NCI-H748 treated with DMSO at 0.1 percent for 48 hours (cell line): ENCODE data around the gene MSANTD2.
A peak's percentile ranks its signal among the peaks of the same experiment; 100 is the strongest.
"Not testable (repeated sequence)": the region's sequence is repeated elsewhere in the genome, so short reads cannot be mapped to it uniquely, and the experiment has no call there.

Experiments used
- DNase-seq: peaks from one replicate; lab custom pipeline; 2025; lab: John Stamatoyannopoulos, UW

MSANTD2 gene

DNA sequence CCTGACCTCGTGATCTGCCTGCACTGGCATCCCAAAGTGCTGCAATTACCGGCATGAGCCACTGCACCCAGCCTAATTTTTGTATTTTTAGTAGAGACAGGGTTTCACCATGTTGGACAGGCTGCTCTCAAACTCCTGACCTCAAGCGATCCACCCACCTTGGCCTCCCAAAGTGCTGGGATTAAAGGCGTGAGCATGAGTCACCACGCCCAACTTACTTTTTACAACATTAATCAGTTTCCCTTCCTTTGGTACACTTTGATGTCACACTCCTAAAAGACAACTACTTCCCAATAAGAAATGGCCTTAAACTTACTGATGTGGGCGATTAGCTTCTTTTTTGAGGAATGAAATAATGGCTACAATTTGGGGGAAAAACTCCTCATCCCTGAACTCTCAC is 29.2 kb downstream of the MSANTD2 start:
- not testable (repeated sequence) for DNase-seq

DNA sequence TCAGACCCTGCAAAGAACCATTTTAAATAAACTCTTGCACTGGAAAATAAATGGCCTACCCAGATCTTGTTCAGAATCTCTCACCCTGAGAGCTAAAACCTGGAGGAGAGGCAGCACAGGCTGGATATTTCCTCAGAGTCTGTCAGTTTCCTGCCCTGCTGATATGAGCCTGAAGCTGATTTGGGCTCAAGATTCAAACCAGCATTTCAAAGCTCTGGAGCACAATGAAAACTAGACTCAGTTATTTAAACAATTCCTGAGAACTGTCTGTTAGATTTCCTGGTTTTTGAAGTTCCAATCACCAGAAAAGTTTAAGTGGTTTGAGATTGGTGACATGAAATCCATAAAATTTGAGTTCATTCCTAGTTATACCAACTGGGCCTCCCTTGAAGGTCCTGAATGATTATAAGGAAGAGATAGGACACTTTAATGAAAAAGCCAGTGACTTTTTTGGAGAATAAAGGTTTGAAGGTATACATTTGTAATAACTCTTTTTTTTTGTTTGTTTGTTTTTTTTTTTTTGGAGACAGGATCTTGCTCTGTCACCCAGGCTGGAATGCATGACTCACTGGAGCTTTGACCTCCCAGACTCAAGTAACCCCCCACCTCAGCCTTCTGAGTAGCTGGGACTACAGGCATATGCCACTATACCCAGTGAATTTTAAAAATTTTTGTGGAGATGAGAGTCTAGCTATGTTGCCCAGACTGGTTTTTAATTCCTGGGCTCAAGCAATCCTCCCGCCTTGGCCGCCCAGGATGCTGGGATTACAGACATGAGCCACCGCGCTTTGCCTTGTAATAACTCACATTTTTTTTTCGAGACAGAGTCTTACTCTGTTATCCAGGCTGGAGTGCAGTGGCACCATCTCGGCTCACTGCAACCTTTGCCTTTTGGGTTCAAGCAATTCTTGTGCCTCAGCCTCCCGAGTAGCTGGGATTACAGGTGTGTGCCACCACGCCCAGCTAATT is 30.1 kb downstream of the MSANTD2 start:
- DNase-seq, result no peak

DNA sequence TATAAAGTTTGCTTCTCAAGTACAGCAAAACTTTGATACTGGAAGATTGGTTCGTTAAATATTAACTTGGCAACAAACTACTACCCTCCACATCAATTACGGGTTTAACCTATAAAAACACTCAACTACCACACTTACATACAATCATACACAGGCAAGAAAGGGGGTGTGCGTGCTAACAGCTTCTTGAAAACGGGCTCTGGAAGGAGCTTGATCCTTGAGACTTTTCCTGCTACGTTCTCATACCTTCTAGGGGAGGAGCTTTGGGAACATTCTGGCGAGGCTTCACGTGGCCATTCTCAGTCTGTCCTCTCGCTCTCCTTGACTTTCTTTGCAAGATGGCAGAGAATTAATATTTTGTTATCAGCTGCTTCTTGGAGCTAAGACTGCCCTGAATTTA is 31.3 kb downstream of the MSANTD2 start:
- no peak for DNase-seq

DNA sequence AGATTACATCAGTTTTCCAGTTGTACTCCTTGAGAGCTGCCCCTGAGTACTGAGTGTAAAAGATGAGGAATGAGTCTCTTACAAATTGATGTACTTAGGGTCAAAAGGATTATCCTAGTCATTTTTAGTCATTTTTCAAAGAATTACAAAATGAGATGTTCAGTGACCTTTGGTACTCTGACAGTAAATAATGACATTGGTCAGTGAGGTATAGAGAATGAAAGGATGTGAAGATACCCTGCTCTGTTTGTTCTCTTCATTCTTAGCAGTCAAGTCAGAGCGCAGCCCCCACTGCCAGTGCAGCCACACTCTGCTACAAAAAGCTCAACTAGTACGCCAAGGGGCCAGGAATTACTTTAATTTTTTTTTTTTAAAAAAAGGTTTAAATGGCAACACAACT is 34.0 kb downstream of the MSANTD2 start:
- no peak for DNase-seq

DNA sequence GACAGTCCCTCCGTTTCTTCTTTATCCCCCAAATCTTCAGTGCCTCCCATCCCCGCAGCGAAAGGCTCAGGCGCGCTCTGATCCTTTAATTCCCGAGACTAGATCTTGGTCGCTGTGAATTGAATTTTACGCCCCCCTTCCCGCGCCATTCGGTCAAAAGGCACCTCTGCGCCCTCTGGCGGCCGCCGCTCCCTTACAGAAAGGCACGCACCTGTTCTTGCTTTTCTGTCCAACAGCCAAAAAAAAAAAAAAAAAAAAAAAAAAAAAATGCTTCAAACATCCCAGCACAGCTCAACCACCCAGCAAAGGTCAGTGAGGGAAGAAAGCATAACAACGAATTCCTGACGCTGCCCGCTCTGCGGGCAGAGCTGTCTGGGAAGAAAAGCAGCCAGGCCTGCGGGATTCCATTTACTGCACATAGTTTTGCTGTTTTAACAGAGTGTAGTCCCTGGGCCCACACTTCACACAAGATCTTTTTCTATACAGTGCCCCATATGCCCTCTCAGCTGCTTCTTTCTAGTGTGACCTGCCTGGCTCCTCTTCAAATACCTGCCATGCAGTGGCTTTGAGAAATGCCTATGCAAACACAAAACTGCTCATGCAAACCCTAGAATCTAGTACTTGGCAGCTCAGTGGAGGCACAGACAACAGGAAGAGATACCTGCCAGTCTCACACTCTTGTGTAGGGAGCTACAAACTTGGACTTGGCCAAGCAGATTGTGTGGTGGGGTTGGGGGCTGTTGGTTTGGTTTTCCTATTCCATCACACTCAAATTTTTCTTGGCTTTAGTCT is 36.9 kb downstream of the MSANTD2 start:
- peak; percentile 30 for DNase-seq

DNA sequence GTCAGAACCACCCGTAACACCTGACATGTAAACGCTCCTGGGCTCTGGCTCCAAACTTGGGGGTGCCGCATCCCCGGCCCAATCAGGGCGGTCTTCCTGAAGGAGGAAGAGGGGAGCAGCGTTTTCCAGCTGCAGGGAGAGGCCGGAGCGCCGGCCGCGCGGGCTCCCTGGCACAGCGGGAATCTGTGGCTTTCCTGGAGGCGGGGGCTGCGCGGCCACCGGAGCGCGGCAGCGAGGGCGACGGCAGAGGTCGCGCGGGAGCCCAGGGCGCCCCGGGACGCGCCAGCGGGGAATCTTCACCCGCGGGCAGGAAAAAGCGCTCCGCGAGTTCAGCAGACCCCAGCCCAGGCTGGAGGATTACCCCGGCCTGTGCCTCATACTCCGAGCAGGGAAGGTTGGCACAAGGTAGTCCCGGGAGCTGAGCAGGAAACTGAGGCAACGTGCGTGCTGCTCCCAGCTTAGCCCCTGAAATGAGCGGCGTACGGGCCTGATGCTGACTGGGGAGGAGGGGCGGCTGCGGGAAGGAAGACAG is 37.5 kb downstream of the MSANTD2 start:
- DNase-seq, result peak; percentile 5

DNA sequence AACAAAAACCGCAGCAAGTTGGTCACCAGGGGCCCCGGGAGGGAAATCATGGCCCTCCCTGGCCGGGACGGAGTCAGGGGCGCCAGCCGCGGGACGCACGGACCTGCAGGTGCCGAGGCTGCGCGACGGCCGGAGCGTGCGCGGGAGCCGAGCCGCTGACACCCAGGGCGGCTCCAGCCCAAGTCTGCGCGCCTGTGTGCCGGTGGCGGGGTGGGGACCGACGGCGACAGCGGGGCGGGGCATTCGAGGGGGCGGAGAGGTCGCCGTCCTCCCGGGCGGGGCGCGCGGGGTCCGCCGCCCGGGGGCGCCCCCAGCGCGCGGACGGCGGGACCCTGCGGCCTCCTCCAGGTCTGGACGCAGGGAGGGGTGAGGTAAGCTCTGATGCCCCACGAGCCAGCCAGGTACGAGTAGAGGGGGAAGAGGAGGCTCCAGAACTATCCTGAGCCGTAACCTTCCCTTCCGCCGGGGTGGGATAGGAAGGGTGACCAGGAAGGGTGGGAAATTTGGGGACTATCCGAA is 38.0 kb downstream of the MSANTD2 start, which contains the start of gene ESAM:
TSS of gene ESAM (minus strand) at position 186 of the 519 bp plus-strand sequence. CDS start at position 50, 136 bp downstream.
- DNase-seq, result peak; percentile 7

DNA sequence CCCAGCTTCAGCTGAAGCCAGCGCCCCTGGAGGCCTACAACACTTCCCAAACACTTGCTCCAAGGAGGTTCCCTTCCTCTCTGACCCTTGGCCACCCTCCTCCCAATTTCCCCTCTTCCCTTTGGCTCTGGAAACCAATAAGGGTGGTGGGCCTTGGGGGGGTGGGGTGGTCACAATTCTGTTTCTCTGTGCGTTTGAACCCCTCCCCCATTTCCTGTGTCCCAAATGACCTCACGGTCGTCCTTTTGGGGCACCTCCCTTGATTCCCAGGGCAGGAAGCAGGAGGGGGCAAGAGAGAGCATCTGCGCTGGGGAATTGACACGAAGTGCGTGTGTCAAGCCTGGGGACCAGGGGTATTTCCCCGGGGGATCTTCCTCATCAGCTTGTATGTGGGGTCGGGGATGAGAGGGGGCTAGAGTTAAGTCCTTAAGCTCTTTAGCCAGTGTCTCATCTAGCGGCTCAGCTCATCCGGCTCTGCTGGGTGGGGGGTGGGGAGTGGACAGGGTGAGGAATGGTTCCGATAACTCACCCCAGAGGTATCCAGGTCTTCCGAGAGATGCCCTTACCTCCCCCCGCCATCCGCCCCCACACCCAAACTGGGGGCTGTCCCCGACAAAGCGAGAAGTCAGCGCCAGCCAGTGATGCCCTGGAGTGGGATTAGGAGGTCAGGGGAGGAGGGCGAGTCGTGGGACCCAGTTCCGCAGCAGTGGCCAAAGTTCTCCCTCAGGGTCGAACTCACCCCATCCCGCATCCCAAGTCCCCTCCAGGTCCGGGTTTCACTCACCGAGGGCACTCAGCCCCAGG is 38.7 kb downstream of the MSANTD2 start:
- DNase-seq, result no peak

DNA sequence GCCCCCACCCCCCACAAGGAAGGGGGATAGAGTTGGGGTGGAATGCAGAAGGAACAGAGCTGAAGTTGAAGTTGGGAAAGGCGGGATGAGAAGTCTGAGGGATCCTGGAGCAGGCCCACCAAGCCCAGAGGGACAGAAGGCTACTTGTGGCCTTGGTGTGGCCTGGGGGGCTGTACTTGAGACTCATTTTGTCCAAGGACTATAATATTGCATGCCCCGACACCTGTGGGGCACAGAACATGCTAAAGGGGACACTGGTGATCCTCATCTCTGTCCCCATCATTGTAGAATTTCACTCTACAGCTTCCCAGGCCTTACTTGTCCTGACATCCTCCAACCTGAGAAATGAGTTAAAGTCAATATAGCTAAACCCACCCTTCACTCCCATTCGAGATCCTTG is 39.4 kb downstream of the MSANTD2 start:
- no peak for DNase-seq

DNA sequence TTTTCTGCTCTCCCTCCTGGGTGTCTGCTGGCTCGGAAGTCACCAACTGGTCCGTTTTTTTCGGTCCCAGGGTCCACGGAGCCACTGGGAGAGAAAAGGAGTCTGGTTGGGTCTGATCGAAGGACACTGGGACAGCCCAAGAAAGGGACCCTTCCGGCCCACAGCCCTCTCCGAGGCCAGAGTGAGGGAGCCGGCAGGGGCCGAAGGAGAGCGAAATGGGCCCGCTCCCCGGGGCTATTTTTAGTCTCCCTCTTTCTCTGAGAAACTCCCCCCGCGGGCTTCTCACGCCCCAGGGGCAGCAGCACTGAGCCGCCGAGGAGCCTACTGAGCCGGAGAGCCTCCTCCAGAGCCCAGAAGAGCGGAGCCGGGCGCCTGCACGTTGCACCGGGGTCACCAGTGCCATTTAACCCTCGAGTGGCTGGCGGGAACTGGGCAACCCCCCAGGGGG is 40.0 kb downstream of the MSANTD2 start:
- no peak for DNase-seq

DNA sequence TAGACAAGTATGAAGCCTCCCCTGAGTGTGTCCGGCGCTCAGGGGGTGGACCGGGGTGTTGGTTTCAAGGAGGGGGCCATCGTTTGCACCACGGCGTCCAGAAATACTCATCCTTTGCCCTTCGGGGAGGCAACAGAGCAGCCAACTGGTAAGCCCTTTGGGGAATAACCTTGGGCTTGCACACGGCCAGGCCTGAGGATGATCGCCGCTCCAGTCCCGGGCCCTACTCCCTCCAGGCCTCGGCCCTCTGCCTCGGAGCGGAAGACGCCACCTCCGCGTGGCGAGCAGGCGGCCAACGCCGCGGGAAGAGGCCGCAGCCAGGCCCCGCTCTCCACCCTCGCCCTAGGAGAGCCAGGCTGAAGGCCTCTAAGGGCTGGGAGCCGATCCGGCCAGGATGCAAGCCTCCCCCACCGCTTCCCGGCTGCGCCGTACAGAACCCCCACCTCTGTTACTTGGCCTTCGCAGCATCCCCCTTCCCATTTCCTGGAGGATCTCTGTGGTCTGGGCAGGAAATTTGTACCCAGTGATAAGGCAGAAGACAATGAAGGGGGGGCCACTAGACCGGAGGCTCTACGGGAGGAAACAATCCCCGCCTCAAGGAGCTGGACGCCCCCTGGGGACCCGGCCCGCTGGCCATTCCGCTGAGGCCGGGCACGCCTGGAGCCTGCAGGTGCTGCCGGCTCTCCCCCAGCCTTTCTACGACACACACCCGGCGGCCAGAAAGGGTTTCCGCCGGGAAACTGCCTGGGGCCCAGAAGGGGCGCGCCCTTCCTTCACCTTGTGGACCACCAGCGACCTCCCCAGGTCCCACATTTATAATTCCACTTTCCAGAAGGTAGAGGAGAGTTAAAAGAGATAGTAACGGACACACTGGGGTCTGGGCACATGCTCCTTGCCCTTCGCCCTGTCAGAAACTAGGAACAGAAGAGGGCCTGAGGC is 40.7 kb downstream of the MSANTD2 start:
- no peak for DNase-seq

DNA sequence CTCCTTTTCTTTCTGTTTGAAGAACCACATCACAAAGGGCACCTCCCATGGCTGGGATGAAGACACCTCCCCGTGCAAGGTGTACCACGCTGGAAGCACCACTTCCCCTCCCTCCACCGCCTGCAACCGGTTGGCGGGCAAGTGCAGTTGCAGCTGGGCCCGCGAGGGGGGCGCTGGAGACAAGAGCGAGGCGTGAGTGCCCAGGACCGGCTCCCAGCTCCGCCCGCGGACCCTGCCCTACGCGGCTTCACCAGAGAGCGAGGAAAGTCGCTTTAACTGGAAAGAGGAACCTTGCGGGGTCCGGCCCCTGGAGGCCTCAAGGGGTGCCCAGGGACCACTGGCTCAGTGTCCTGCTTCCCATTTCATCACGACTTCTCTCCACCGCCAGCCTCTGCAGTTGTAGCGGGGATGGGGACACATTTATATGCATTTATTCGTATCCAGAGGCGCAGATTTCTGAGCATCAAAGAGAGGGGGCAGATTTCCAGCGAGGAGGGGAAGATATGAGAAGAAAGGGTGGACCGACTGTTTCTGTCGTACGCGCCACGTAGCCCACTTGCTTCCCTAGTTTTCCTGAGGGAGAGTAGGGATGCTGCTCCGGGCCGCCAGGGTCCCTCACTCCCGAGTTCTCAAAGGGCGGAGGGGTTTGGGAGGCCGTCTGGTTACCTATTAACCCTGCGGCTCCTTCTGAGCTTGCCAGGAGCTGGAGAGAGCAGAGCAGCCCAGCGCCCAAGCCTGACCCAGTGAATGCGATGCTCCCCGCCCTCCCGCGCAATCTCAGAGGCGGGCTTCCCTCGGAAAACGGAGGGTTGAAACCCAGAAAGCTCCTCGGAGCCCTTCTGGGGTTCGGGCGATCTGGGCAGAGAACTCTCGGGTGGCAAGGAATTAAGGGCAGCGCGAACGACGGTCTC is 41.6 kb downstream of the MSANTD2 start:
- DNase-seq, result peak; percentile 58

DNA sequence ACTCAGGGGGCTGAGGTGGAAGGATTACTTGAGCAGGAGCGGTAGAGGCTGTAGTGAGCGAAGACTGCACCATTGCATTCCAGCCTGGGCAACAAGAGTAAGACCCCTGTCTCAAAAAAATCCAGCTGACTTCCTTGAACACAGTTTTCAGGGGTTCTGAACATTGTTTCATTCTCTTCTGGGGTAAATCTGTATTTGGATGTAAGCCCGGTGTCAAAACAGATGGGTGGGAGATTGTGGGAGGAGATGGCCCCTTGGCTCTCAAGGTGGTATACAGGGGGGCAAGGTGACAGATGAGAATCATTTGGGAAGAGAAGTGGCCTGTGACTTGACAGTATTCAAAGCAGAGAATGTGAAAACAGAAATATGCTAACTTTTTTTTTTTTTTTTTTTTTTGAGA is 42.9 kb downstream of the MSANTD2 start:
- no peak for DNase-seq

DNA sequence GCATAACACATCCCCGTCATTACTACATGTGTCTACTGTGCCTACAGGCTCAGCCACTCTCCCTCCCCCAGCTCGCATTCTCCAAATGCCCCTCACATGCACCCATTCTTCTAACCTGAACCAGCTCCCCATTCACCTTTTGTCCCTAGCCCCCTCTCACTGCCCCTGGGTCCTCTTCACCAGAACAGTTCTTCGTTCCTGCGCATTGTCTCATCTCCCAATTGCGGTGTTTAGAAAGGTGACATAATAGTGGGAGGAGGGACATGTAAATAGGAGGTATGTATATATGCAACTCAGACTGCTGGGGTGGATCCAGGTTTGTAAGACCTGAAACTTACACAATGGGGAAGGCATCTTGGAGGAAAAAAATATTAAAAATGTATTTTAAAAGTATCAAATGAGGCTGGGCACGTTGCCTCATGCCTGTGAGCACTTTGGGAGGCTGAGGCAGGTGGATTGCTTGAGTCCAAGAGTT is 43.4 kb downstream of the MSANTD2 start:
- DNase-seq, result no peak

DNA sequence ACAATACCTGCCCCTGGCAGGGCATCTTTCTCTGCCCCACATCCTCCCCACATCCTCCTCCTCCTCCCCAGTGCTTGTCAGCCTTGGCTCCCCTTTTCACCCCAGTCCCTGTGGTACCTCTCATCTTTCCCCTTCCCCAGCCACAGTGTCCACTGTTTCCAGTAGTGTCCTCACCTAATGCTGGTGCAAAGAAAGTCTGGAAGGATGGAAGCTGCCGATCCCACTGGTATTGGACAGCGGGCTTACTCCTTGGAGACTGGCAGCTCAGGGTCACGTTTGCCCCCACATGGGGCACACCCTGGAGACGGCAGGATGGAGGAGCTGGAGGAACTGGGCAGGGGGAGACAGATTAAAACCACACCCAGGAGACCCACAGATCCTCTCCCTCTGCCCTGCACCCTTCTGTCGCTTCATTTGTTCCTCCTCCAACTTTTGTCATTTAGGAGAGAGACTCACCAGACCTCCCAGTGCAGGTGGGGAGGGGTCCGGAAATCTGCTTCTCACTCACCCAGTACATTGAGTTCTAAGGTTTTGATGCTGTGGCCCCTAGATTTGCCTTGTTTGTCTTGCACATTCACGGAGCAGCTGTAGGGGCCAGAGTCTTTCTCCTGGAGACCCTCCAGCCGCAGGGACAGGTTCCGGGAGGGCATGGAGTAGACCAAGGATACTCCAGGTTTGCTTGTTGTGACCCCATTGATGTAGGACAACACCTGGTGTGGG is 44.0 kb downstream of the MSANTD2 start:
- DNase-seq, result no peak

DNA sequence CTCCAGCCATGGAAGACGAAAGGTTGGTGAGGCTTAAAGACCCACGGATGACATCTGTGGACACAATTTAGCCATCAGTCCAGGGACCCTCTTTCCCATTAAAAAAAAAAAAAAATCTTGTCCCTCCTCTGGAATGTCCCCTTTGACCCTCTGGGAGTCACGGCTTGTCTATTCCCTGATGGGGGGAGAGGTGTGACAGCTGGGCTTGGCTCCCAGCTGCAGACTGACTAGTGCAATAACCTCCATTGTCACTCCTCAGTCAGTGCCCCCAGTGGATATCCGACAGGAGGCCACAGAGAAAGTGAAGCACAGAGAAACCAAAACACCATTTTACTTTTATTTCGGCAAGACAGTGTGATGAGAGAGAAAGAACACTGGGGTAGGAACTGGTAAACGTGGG is 45.5 kb downstream of the MSANTD2 start:
- no peak for DNase-seq

DNA sequence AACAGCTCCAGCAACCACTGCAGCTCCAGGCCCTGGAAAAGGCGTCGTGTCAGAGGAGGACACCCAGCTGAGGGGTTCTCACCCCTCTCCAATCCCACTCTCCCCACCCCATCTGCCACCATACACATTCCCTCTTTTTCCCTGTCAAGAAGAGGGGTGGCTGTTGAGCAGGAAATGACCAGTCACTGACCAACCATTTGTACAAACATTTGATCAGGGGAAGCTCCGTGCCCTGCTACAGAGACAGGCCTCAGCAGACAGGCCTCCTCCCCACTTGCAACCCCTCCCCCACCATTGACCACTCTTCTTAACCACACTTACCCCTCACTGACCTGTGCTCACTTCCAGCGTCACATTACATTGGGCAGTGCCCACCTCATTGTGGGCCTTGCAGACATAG is 45.9 kb downstream of the MSANTD2 start:
- DNase-seq, result no peak

DNA sequence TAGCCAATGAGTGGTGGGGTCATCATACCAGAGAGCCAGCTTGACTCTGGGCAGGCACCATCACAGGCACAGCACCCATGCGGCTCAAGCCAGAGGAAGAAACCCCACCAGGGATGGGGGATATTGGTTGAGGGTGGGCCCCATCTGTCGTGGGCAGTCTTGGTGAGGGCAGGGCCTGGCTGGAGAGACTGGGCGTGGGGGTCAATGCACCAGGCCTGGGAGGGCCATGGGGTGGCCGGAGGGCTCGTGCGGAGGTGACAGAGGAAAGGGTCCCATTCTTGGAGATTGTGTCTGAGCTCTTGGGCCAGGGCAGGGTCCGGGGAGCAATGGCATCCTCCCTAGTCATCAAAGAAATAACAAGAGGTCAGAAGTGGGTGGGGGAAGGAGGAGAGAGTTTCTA is 46.6 kb downstream of the MSANTD2 start:
- DNase-seq, result no peak
